GM19463 (cell line): Measurements from ENCODE around the gene INTS6L.

ENCODE experiments used
- ATAC-seq: cut with Tn5 transposase; IDR thresholded peaks from one replicate; pipeline ENCODE4 v1.9.1; 2021; ENCODE audit warnings: mild to moderate bottlenecking, moderate library complexity; ENCODE audit not compliant: unreplicated experiment

The INTS6L gene

GRCh38 chrX:135595543-135595942, 75.1 kb downstream of the INTS6L start:
- ATAC-seq = no peak

GRCh38 chrX:135596495-135596894, 76.0 kb downstream of the INTS6L start:
- ATAC-seq = no peak

GRCh38 chrX:135605906-135606305, 85.4 kb downstream of the INTS6L start:
- ATAC-seq = no peak

- ATAC-seq = peak; percentile 57
Measured at GRCh38 chrX:135624408-135625204, 104.1 kb downstream of the INTS6L start.

- no peak for ATAC-seq
Measured at GRCh38 chrX:135625995-135626394, 105.5 kb downstream of the INTS6L start.

GRCh38 chrX:135629342-135629741, 108.9 kb downstream of the INTS6L start:
- ATAC-seq = no peak
